ENCODE results near the gene PCDH19.

Gene PCDH19

GRCh38 chrX:100424012-100424411 lies 13.9 kb upstream of the PCDH19 start:
- Histone ChIP-seq H3K27me3 (ENCODE audit: insufficient read depth, poor library complexity, severe bottlenecking) (no peaks in the 10 kb centered on the region), H3K27ac (replicated peaks) (no peak overlapping the region), H3K4me3 (replicated peaks; ENCODE audit: insufficient read depth, low read length) (no peak overlapping the region)
- TF ChIP-seq REST (IDR thresholded peaks at IDR 0.05; ENCODE audit: insufficient replicate concordance, low read depth) = no peak
- TF ChIP-seq POLR2AphosphoS5 (IDR thresholded peaks at IDR 0.05; ENCODE audit: low read depth) = no peak
- TF ChIP-seq SPI1 (IDR thresholded peaks at IDR 0.05; ENCODE audit: borderline replicate concordance, low read depth) = no peak
- no peak for TF ChIP-seq CTCF (IDR thresholded peaks at IDR 0.05; ENCODE audit: insufficient read depth, low read length)
- TF ChIP-seq GABPA (IDR thresholded peaks at IDR 0.05; ENCODE audit: low read depth) = no peak
- no peak for DNase-seq (ENCODE audit: low read depth in 1 of 2, low spot score in 1 of 2)

GRCh38 chrX:100418556-100418955 lies 8.5 kb upstream of the PCDH19 start:
- DNase-seq (ENCODE audit: low read depth in 1 of 2, low spot score in 1 of 2) = no peak
- no peak overlapping the region for H3K27ac ChIP-seq (replicated peaks)
- TF ChIP-seq GABPA (IDR thresholded peaks at IDR 0.05; ENCODE audit: low read depth) (no peak), POLR2AphosphoS5 (IDR thresholded peaks at IDR 0.05; ENCODE audit: low read depth) (no peak), CTCF (IDR thresholded peaks at IDR 0.05; ENCODE audit: insufficient read depth, low read length) (no peak), SPI1 (IDR thresholded peaks at IDR 0.05; ENCODE audit: borderline replicate concordance, low read depth) (no peak), REST (IDR thresholded peaks at IDR 0.05; ENCODE audit: insufficient replicate concordance, low read depth) (no peak)
- H3K27me3 ChIP-seq (ENCODE audit: insufficient read depth, poor library complexity, severe bottlenecking) = peaks cover under 1% of the 10 kb centered on the region
- no peak overlapping the region for H3K4me3 ChIP-seq (replicated peaks; ENCODE audit: insufficient read depth, low read length)

GRCh38 chrX:100417681-100418080 lies 7.6 kb upstream of the PCDH19 start:
- Histone ChIP-seq H3K27ac (replicated peaks) (no peak overlapping the region), H3K27me3 (ENCODE audit: insufficient read depth, poor library complexity, severe bottlenecking) (peaks cover 3% of the 10 kb centered on the region), H3K4me3 (replicated peaks; ENCODE audit: insufficient read depth, low read length) (no peak overlapping the region)
- DNase-seq (ENCODE audit: low read depth in 1 of 2, low spot score in 1 of 2) = no peak
- TF ChIP-seq GABPA (IDR thresholded peaks at IDR 0.05; ENCODE audit: low read depth) (no peak), REST (IDR thresholded peaks at IDR 0.05; ENCODE audit: insufficient replicate concordance, low read depth) (no peak), SPI1 (IDR thresholded peaks at IDR 0.05; ENCODE audit: borderline replicate concordance, low read depth) (no peak), POLR2AphosphoS5 (IDR thresholded peaks at IDR 0.05; ENCODE audit: low read depth) (no peak), CTCF (IDR thresholded peaks at IDR 0.05; ENCODE audit: insufficient read depth, low read length) (no peak)
